RWPE1 (cell line): ENCODE measurements around the gene ZCCHC2.

Experiments used
- CTCF ChIA-PET: fragments of 350-600 bp; sonication (Branson Sonifier 250); formaldehyde crosslinking; extraction: SDS; loops from one replicate; lab custom pipeline; 2021; lab: Yijun Ruan, JAX
- POLR2A ChIA-PET: fragments of 400-600 bp; formaldehyde crosslinking; extraction: SDS; loops from one replicate; lab custom pipeline; 2020; ENCODE audit warnings: antibody characterized with exemption; ENCODE audit not compliant: low non-redundant PET; lab: Yijun Ruan, JAX
- DNase-seq: peaks from one replicate; pipeline ENCODE4 v3.0.0; 2012; ENCODE audit warnings: low spot score
- H3K27ac ChIP-seq: fragments of 450-650 bp; 2 replicates; pipeline ENCODE4 v1.5.1; 2017
- CTCF ChIP-seq: fragments of 450-650 bp; conservative IDR thresholded peaks from 2 replicates; pipeline ENCODE4 v1.5.1; 2017; ENCODE audit warnings: low read depth, mild to moderate bottlenecking

Gene ZCCHC2

GRCh38 chr18:62498616-62499262 lies 24.1 kb upstream of the ZCCHC2 start:
- DNase-seq, result no peak
- TF ChIP-seq CTCF, result no peak
- H3K27ac ChIP-seq, result no peak overlapping the region
- CTCF ChIA-PET, result interaction anchor here (0.6 kb wide), 1 partner anchor 13 kb away, joined by 4 read pairs; no protein-coding TSS in a partner anchor
- POLR2A ChIA-PET, result no interaction called here

- no peak overlapping the region for H3K27ac ChIP-seq
- ChIA-PET POLR2A (no interaction called here), CTCF (no interaction called here)
- TF ChIP-seq CTCF, result no peak
- DNase-seq, result no peak
These were observed 23.6 kb upstream of the ZCCHC2 start for GRCh38 chr18:62499263-62499650.

- no peak for TF ChIP-seq CTCF
- DNase-seq, result no peak
- ChIA-PET CTCF (no interaction called here), POLR2A (no interaction called here)
- H3K27ac ChIP-seq, result no peak overlapping the region
These were observed 22.7 kb upstream of the ZCCHC2 start for GRCh38 chr18:62500174-62500573.

GRCh38 chr18:62500966-62501591 lies 21.7 kb upstream of the ZCCHC2 start:
- no peak for TF ChIP-seq CTCF
- ChIA-PET POLR2A (no interaction called here), CTCF (no interaction called here)
- DNase-seq, result no peak
- H3K27ac ChIP-seq, result no peak overlapping the region

GRCh38 chr18:62505669-62506494 lies 16.9 kb upstream of the ZCCHC2 start:
- peak overlapping the region; percentile 51 for H3K27ac ChIP-seq
- no peak for DNase-seq
- POLR2A ChIA-PET, result no interaction called here
- CTCF ChIA-PET, result interaction anchor here (0.6 to 0.7 kb wide), 3 partner anchors 11 to 505 kb away, joined by 3 read pairs; no protein-coding TSS in a partner anchor
- no peak for TF ChIP-seq CTCF

- no peak overlapping the region for H3K27ac ChIP-seq
- ChIA-PET CTCF (interaction anchor here (0.6 kb wide), 1 partner anchor 504 kb away, joined by 3 read pairs; no protein-coding TSS in a partner anchor), POLR2A (no interaction called here)
- no peak for TF ChIP-seq CTCF
- no peak for DNase-seq
These were observed 16.2 kb upstream of the ZCCHC2 start for GRCh38 chr18:62506495-62507143.
